K562 (cell line): Measurements from ENCODE around the gene RAB31. TPM values are rescaled to one million over a fixed set of nuclear protein-coding genes. Genes with fewer than 3 reads are reported as not detected.

Source experiments
- CC2D1A ChIP-seq: fragments of 450-650 bp; IDR thresholded peaks from 2 replicates; pipeline ENCODE4 v1.6.1; 2017; ENCODE audit warnings: mild to moderate bottlenecking
- DACH1 ChIP-seq: fragments of 450-650 bp; IDR thresholded peaks from 2 replicates; pipeline ENCODE4 v1.6.1; 2018; ENCODE audit not compliant: partially characterized antibody
- E2F3 ChIP-seq: fragments of 250-450 bp; sonication (Bioruptor Pico); IDR thresholded peaks from 2 replicates; pipeline ENCODE4 v1.4.0; 2020; ENCODE audit warnings: mild to moderate bottlenecking
- EP300 ChIP-seq: IDR thresholded peaks from 2 replicates; pipeline ENCODE4 v1.6.1; 2012; ENCODE audit warnings: low read length, improper control_type of control experiment
- L3MBTL2 ChIP-seq: fragments of 450-650 bp; IDR thresholded peaks from 2 replicates; pipeline ENCODE4 v1.6.1; 2016; ENCODE audit warnings: mild to moderate bottlenecking, moderate library complexity
- NKRF ChIP-seq: fragments of 450-650 bp; IDR thresholded peaks from 2 replicates; pipeline ENCODE4 v1.6.1; 2016; ENCODE audit warnings: borderline replicate concordance
- POLR2A ChIP-seq: fragments of 450-650 bp; conservative IDR thresholded peaks from 2 replicates; pipeline ENCODE4 v1.6.1; 2016
- YBX1 ChIP-seq: fragments of 450-650 bp; IDR thresholded peaks from 2 replicates; pipeline ENCODE4 v1.7.1; 2016; ENCODE audit warnings: mild to moderate bottlenecking
- ZBTB40 ChIP-seq, 2 experiments: fragments of 450-650 bp in 1 of 2; sonication (generic) in 1 of 2; formaldehyde crosslinking in 1 of 2; IDR thresholded peaks; 2 replicates each; pipeline versions ENCODE4 v1.7.1 to v1.9.0; 2016 to 2022; ENCODE audit warnings: inconsistent platforms in 1 of 2, mild to moderate bottlenecking in 1 of 2, missing genetic modification reagents in 1 of 2
- ZNF165 ChIP-seq: fragments of 250-450 bp; sonication (Bioruptor Pico); IDR thresholded peaks from 2 replicates; pipeline ENCODE4 v1.4.0; 2020; ENCODE audit warnings: borderline replicate concordance
- ZNF398 ChIP-seq: fragments of 250-450 bp; sonication (Bioruptor Pico); IDR thresholded peaks from 2 replicates; pipeline ENCODE4 v1.8.0; 2021; ENCODE audit warnings: moderate library complexity, mild to moderate bottlenecking, inconsistent platforms
- polyA plus RNA-seq, 8 experiments: library from polyadenylated mRNA; depleted of rRNA in 4 of 8; stranded (reverse) in 5 of 8; unstranded in 3 of 8; fragments of >200 nt; fragmentation: Nextera tagmentation in 2 of 8; fragmentation: Illumina TruSeq in 1 of 8; extraction: Ambion mirVana in 2 of 8; extraction: Trizol in 1 of 8; gene quantifications; 2 replicates each; pipeline versions ENCODE4 v1.2.1 to v1.2.3, GENCODE V29; 2011 to 2014; ENCODE audit warnings: inconsistent platforms in 1 of 8, missing spikeins in 1 of 8
- total RNA-seq, 7 experiments: library from RNA; depleted of rRNA in 6 of 7; stranded (reverse); fragments of >200 nt in 6 of 7; fragmentation: Illumina TruSeq in 2 of 7; extraction: Trizol in 2 of 7; gene quantifications; 2 replicates each; pipeline versions ENCODE4 v1.2.1 to v1.2.3, GENCODE V29; 2011 to 2021; ENCODE audit warnings: low replicate concordance in 1 of 7
- TF ChIP-seq, protein P1 (sequence below), 2 experiments: fragments of 450-650 bp; conservative IDR thresholded peaks; 2 replicates each; pipeline ENCODE4 v1.6.1; 2017; ENCODE audit warnings: mild to moderate bottlenecking in 2 of 2, moderate library complexity in 2 of 2

Gene RAB31
- total and polyA plus RNA-seq, 9 of the 15 experiments (the other 6 are each of a cell fraction or from before 2014, with no cell fraction given): 20.7 to 70.4 (median 41.3) TPM

DNA sequence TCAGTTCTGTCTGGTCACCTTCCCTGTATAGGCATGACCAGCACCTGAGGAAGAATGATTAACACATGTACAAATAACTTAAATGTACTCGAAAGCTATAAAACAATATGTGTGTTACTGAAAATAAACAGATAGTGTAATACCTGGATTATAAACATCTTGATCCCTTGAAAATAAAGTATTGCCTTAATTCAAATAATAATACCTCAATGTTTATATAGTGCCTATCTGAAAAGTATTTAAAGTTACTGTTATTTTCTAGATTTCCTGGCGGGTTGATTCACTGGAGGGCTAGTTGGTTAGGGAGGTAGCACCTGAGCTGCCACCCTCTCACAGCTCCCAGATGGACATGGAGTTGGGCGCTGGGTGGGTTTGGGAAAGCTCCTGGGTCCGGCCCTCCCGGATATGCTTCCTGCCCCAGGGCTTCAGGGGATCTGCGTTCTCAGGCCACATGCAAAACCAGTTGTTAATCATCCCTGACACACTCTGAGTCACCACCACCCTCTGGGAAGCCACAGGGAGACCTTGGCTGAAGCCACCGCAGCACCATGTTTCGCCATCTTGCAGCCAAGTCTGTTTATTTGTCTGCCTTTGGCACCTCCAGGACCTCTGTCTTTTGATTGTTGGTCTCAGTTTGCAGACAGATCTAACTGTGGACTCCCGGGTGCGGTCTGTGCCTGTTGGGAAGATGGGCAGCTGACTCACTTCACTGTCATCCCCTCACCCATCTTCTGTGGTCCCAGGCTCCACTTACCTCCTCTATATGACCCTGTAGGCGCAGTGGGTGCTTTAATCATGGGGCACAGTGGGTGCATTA lies 35.3 kb downstream of the RAB31 start (continued):
- TF ChIP-seq ZBTB40 (IDR thresholded peaks at IDR 0.05) (0 out of 2 replicates have a peak, but pooled peaks have one; percentile 3), ZBTB40 (CRISPR knock-in tag; IDR thresholded peaks at IDR 0.05) (no peak), E2F3 (CRISPR knock-in tag) (peak; percentile 35; the same call in 1 of the 2 replicates), DACH1 (no peak), ZNF165 (CRISPR knock-in tag) (peak; percentile 44; the same call in 1 of the 2 replicates), NKRF (no peak), CC2D1A (0 out of 2 replicates have a peak, but pooled peaks have one; percentile 31), EP300 (peak; percentile 76), ZNF398 (CRISPR knock-in tag) (no peak), YBX1 (no peak), POLR2A (peak; percentile 54; the same call in 1 of the 2 replicates), L3MBTL2 (peak; percentile 85)
- TF ChIP-seq, protein P1, sequence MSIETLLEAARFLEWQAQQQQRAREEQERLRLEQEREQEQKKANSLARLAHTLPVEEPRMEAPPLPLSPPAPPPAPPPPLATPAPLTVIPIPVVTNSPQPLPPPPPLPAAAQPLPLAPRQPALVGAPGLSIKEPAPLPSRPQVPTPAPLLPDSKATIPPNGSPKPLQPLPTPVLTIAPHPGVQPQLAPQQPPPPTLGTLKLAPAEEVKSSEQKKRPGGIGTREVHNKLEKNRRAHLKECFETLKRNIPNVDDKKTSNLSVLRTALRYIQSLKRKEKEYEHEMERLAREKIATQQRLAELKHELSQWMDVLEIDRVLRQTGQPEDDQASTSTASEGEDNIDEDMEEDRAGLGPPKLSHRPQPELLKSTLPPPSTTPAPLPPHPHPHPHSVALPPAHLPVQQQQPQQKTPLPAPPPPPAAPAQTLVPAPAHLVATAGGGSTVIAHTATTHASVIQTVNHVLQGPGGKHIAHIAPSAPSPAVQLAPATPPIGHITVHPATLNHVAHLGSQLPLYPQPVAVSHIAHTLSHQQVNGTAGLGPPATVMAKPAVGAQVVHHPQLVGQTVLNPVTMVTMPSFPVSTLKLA (conservative IDR thresholded peaks at IDR 0.05): peak; percentile 54 to 76
